ENCODE data around the gene SMYD3. TPM values are rescaled to one million over a fixed set of nuclear protein-coding genes. Genes with fewer than 3 reads are reported as not detected.

Gene SMYD3
- total RNA-seq, 1 experiment from 2014 or later, result 17.4 TPM

- no TSS peak for BruUV-seq (replicated peaks)
- H3K36me3 ChIP-seq (ENCODE audit: control insufficient read depth, insufficient read depth, low read length), result no peaks in the 10 kb centered on the region
- ATAC-seq (no peak), DNase-seq (ENCODE audit: low read depth, low spot score) (no peak)
- H3K27ac ChIP-seq (ENCODE audit: low read length), result no peak overlapping the region
- intact Hi-C loops (cut with micrococcal nuclease; ENCODE audit: unreplicated experiment) (no loop called here), in situ Hi-C loops (cut with HindIII; ENCODE audit: low pct_unique_long_range_greater_than_20kb, low sequenced_read_pairs) (no loop called here)
- ChIA-PET POLR2A (no interaction called here), CTCF (no interaction called here)
- H3K9me3 ChIP-seq (ENCODE audit: control insufficient read depth, insufficient read depth, low read depth, low read length), result no peaks in the 10 kb centered on the region
- TF ChIP-seq CTCF (IDR thresholded peaks at IDR 0.05), result no peak
- no peaks in the 10 kb centered on the region for H3K4me1 ChIP-seq (ENCODE audit: control insufficient read depth, insufficient read depth, low read length)
- H3K4me3 ChIP-seq (ENCODE audit: low read depth in 2 of 2, low read length in 2 of 2), result no peak overlapping the region
- no peaks in the 10 kb centered on the region for H3K27me3 ChIP-seq (ENCODE audit: control insufficient read depth, insufficient read depth, low read length)
Measured at GRCh38 chr1:246477634-246478033, 29.4 kb downstream of the SMYD3 start.

GRCh38 chr1:246476771-246477170 lies 30.3 kb downstream of the SMYD3 start:
- Histone ChIP-seq H3K27me3 (ENCODE audit: control insufficient read depth, insufficient read depth, low read length) (no peaks in the 10 kb centered on the region), H3K27ac (ENCODE audit: low read length) (no peak overlapping the region), H3K36me3 (ENCODE audit: control insufficient read depth, insufficient read depth, low read length) (no peaks in the 10 kb centered on the region), H3K4me3 (ENCODE audit: low read depth in 2 of 2, low read length in 2 of 2) (no peak overlapping the region), H3K9me3 (ENCODE audit: control insufficient read depth, insufficient read depth, low read depth, low read length) (no peaks in the 10 kb centered on the region), H3K4me1 (ENCODE audit: control insufficient read depth, insufficient read depth, low read length) (no peaks in the 10 kb centered on the region)
- intact Hi-C loops (cut with micrococcal nuclease; ENCODE audit: unreplicated experiment), result no loop called here
- ChIA-PET CTCF (no interaction called here), POLR2A (interaction anchor here (0.5 kb wide), 1 partner anchor 22 kb away, joined by 3 read pairs; no protein-coding TSS in a partner anchor)
- BruUV-seq (replicated peaks), result no TSS peak
- in situ Hi-C loops (cut with HindIII; ENCODE audit: low pct_unique_long_range_greater_than_20kb, low sequenced_read_pairs), result no loop called here
- TF ChIP-seq CTCF (IDR thresholded peaks at IDR 0.05), result no peak
- no peak for TF ChIP-seq TCF7L2 (IDR thresholded peaks at IDR 0.05; ENCODE audit: low read depth, low read length)
- TF ChIP-seq SIN3A (IDR thresholded peaks at IDR 0.05; ENCODE audit: borderline replicate concordance, insufficient read depth, low read depth, low read length), result no peak
- TF ChIP-seq POLR2AphosphoS5 (IDR thresholded peaks at IDR 0.05; ENCODE audit: low read depth, low read length), result no peak
- TF ChIP-seq REST (IDR thresholded peaks at IDR 0.05; ENCODE audit: insufficient read depth in 1 of 2, low read depth in 2 of 2, low read length in 1 of 2), result no peak
- DNase-seq (ENCODE audit: low read depth, low spot score), result no peak
- ATAC-seq, result no peak

GRCh38 chr1:246471688-246472087 lies 35.4 kb downstream of the SMYD3 start:
- Histone ChIP-seq H3K36me3 (ENCODE audit: control insufficient read depth, insufficient read depth, low read length) (no peaks in the 10 kb centered on the region), H3K4me3 (ENCODE audit: low read depth in 2 of 2, low read length in 2 of 2) (no peak overlapping the region), H3K27me3 (ENCODE audit: control insufficient read depth, insufficient read depth, low read length) (no peaks in the 10 kb centered on the region), H3K27ac (ENCODE audit: low read length) (no peak overlapping the region), H3K9me3 (ENCODE audit: control insufficient read depth, insufficient read depth, low read depth, low read length) (no peaks in the 10 kb centered on the region), H3K4me1 (ENCODE audit: control insufficient read depth, insufficient read depth, low read length) (no peaks in the 10 kb centered on the region)
- in situ Hi-C loops (cut with HindIII; ENCODE audit: low pct_unique_long_range_greater_than_20kb, low sequenced_read_pairs), result no loop called here
- POLR2A ChIA-PET, result no interaction called here
- intact Hi-C loops (cut with micrococcal nuclease; ENCODE audit: unreplicated experiment), result no loop called here
- ATAC-seq (no peak), DNase-seq (ENCODE audit: low read depth, low spot score) (no peak)
- BruUV-seq (replicated peaks), result no TSS peak
- CTCF ChIA-PET, result no interaction called here
- TF ChIP-seq SIN3A (IDR thresholded peaks at IDR 0.05; ENCODE audit: borderline replicate concordance, insufficient read depth, low read depth, low read length), result no peak
- no peak for TF ChIP-seq POLR2AphosphoS5 (IDR thresholded peaks at IDR 0.05; ENCODE audit: low read depth, low read length)
- no peak for TF ChIP-seq CTCF (IDR thresholded peaks at IDR 0.05)

Data from Panc1 (cell line).